ENCODE data around the gene ARMC10. TPM values are rescaled to one million over a fixed set of nuclear protein-coding genes. Genes with fewer than 3 reads are reported as not detected.

The ARMC10 gene
- total and polyA plus RNA-seq, 9 of the 15 experiments (the other 6 are each of a cell fraction or from before 2014, with no cell fraction given) = 17.0 to 113 (median 72.6) TPM

DNA sequence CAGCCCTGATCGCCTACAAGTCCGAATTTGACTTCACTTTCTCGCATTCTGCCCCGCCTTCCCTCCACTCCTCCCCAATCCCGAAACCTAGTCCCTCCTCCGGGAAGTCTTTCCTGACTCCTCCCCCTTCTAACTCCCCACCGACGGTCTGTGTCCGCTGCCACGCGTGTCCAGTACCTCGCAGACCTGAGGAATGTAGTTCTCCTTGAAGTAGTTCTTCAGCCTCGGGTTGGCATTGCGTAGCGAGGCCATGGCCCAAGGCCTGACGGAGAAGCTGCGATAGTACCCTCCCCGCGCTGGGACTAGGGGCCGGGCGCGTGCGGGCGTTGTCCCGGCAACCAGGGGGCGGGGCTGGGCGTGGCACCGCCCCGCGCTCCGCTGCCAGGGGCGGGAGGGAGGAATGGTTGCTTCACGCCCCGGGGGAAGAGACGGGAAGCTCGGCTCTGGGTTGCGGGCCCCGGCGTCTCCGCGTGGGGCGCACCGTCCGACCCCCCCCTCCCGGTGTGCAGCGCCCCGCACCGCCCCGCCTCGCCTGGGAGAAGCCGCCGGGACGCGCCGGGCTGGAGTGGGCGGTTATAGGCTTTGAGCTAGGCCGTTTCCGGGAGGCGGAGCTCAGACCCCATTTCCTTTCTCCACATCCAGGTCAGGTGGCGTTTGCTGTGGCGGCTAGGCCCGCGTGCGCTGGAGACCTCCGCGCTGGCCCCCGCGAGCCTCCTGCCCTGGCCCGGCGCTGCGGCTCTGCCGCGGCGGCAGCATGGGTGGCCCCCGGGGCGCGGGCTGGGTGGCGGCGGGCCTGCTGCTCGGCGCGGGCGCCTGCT lies at the start of gene ARMC10, which contains the start of gene FBXL13 (continued):
- TF ChIP-seq, protein P1, sequence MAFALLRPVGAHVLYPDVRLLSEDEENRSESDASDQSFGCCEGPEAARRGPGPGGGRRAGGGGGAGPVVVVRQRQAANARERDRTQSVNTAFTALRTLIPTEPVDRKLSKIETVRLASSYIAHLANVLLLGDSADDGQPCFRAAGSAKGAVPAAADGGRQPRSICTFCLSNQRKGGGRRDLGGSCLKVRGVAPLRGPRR (CRISPR knock-in tag; IDR thresholded peaks at IDR 0.05) = no peak
- TF ChIP-seq HOXB6 (CRISPR knock-in tag; IDR thresholded peaks at IDR 0.05; ENCODE audit: borderline replicate concordance) (no peak), PCBP1 (IDR thresholded peaks at IDR 0.05; ENCODE audit: low read depth, low read length, poor library complexity, severe bottlenecking) (no peak), SMAD2 (IDR thresholded peaks at IDR 0.05; ENCODE audit: low read depth, low read length) (no peak), HNRNPH1 (optimal IDR thresholded peaks at IDR 0.05; ENCODE audit: low read depth, low read length) (no peak), ZNF239 (CRISPR knock-in tag; IDR thresholded peaks at IDR 0.05) (no peak), ZNF146 (CRISPR knock-in tag; IDR thresholded peaks at IDR 0.05; ENCODE audit: unreplicated experiment) (no peak), NFATC3 (IDR thresholded peaks at IDR 0.05) (no peak), PYGO2 (tag; IDR thresholded peaks at IDR 0.05) (no peak), KLF10 (CRISPR knock-in tag; IDR thresholded peaks at IDR 0.05) (no peak), GATA2 (CRISPR knock-in tag; IDR thresholded peaks at IDR 0.05) (no peak), MTF1 (CRISPR knock-in tag; IDR thresholded peaks at IDR 0.05; ENCODE audit: borderline replicate concordance) (no peak), ZNF174 (CRISPR knock-in tag; IDR thresholded peaks at IDR 0.05) (no peak), FOXA1 (IDR thresholded peaks at IDR 0.05; ENCODE audit: borderline replicate concordance) (no peak), OTX1 (CRISPR knock-in tag; IDR thresholded peaks at IDR 0.05) (peak; percentile 87; the same call in 1 of the 2 replicates), ZBTB5 (IDR thresholded peaks at IDR 0.05) (no peak), ILF3 (IDR thresholded peaks at IDR 0.05; ENCODE audit: borderline replicate concordance) (no peak), POLR2H (tag; IDR thresholded peaks at IDR 0.05; ENCODE audit: low read depth) (peak; percentile 29; the same call in 1 of the 2 replicates), RBM14 (IDR thresholded peaks at IDR 0.05; ENCODE audit: borderline replicate concordance, insufficient read depth, low read depth, low read length) (no peak), SRF (CRISPR knock-in tag; IDR thresholded peaks at IDR 0.05) (no peak; a peak in 1 of 4 replicates)
- TF ChIP-seq, protein P2, sequence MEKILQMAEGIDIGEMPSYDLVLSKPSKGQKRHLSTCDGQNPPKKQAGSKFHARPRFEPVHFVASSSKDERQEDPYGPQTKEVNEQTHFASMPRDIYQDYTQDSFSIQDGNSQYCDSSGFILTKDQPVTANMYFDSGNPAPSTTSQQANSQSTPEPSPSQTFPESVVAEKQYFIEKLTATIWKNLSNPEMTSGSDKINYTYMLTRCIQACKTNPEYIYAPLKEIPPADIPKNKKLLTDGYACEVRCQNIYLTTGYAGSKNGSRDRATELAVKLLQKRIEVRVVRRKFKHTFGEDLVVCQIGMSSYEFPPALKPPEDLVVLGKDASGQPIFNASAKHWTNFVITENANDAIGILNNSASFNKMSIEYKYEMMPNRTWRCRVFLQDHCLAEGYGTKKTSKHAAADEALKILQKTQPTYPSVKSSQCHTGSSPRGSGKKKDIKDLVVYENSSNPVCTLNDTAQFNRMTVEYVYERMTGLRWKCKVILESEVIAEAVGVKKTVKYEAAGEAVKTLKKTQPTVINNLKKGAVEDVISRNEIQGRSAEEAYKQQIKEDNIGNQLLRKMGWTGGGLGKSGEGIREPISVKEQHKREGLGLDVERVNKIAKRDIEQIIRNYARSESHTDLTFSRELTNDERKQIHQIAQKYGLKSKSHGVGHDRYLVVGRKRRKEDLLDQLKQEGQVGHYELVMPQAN (IDR thresholded peaks at IDR 0.05; ENCODE audit: borderline replicate concordance) = peak; percentile 99

All from K562 (cell line).